HL-60/S4 treated with phorbol 12-myristate 13-acetate at 8.2 ng/mL for 4 days and 3 days (cell line): ENCODE results near the gene SMAD7.

Source experiments
- in situ Hi-C: fragments of 300-500 bp; cut with MboI; formaldehyde crosslinking; loops from 2 replicates; pipeline ENCODE4 v1.15.0; 2022; ENCODE audit warnings: low sequenced_read_pairs

Gene SMAD7

GRCh38 chr18:48946329-48946835 lies 4.4 kb downstream of the SMAD7 start:
- in situ Hi-C loops, result no loop called here

GRCh38 chr18:48945953-48946217 lies 4.9 kb downstream of the SMAD7 start:
- in situ Hi-C loops, result no loop called here

GRCh38 chr18:48944634-48945033 lies 6.1 kb downstream of the SMAD7 start:
- in situ Hi-C loops, result no loop called here

GRCh38 chr18:48943736-48944527 lies 6.8 kb downstream of the SMAD7 start:
- in situ Hi-C loops, result no loop called here

GRCh38 chr18:48943333-48943732 lies 7.4 kb downstream of the SMAD7 start:
- in situ Hi-C loops, result no loop called here

- in situ Hi-C loops, result no loop called here
Measured at GRCh38 chr18:48942554-48943261, 8.1 kb downstream of the SMAD7 start.

GRCh38 chr18:48942086-48942485 lies 8.7 kb downstream of the SMAD7 start:
- in situ Hi-C loops, result no loop called here

- in situ Hi-C loops, result no loop called here
Measured at GRCh38 chr18:48941672-48942071, 9.1 kb downstream of the SMAD7 start.

- in situ Hi-C loops, result no loop called here
Measured at GRCh38 chr18:48940854-48941611, 9.7 kb downstream of the SMAD7 start.

GRCh38 chr18:48939205-48940097 lies 11.3 kb downstream of the SMAD7 start:
- in situ Hi-C loops, result no loop called here

- in situ Hi-C loops, result no loop called here
Measured at GRCh38 chr18:48938827-48939204, 11.9 kb downstream of the SMAD7 start.

- in situ Hi-C loops, result no loop called here
Measured at GRCh38 chr18:48937869-48938750, 12.7 kb downstream of the SMAD7 start.

GRCh38 chr18:48935433-48935774 lies 15.4 kb downstream of the SMAD7 start:
- in situ Hi-C loops, result no loop called here

- in situ Hi-C loops, result no loop called here
Measured at GRCh38 chr18:48934723-48935432, 15.9 kb downstream of the SMAD7 start.

GRCh38 chr18:48934415-48934722 lies 16.4 kb downstream of the SMAD7 start:
- in situ Hi-C loops, result no loop called here

- in situ Hi-C loops, result no loop called here
Measured at GRCh38 chr18:48933578-48934414, 17.0 kb downstream of the SMAD7 start.

- in situ Hi-C loops, result no loop called here
Measured at GRCh38 chr18:48932822-48933510, 17.8 kb downstream of the SMAD7 start.

- in situ Hi-C loops, result no loop called here
Measured at GRCh38 chr18:48932462-48932818, 18.3 kb downstream of the SMAD7 start.
